Mesenchymal stem cell (in vitro differentiated cells and primary cell): Measurements from ENCODE around the gene RTCA. TPM values are rescaled to one million over a fixed set of nuclear protein-coding genes. Genes with fewer than 3 reads are reported as not detected.

Experiments
- DNase-seq: peaks from one replicate; pipeline ENCODE4 v3.0.0-alpha.2; 2013
- H2AFZ ChIP-seq: one replicate; pipeline ENCODE4 v1.6.1; 2013; ENCODE audit warnings: low read depth, mild to moderate bottlenecking, control low read depth, inconsistent platforms, low read length, moderate library complexity
- H2AK5ac ChIP-seq: 2 replicates; pipeline ENCODE4 v1.6.1; 2013; ENCODE audit warnings: low read length, moderate library complexity, mild to moderate bottlenecking, inconsistent platforms; ENCODE audit not compliant: severe bottlenecking
- H2BK120ac ChIP-seq: one replicate; pipeline ENCODE4 v1.6.1; 2013; ENCODE audit warnings: low read depth, mild to moderate bottlenecking, inconsistent platforms, low read length, moderate library complexity
- H2BK12ac ChIP-seq, 2 experiments: one replicate each; pipeline ENCODE4 v1.6.1; 2013; ENCODE audit warnings: inconsistent platforms in 2 of 2, low read length in 2 of 2, mild to moderate bottlenecking in 2 of 2, moderate library complexity in 2 of 2, control low read depth in 1 of 2
- H2BK15ac ChIP-seq: one replicate; pipeline ENCODE4 v1.6.1; 2013; ENCODE audit warnings: mild to moderate bottlenecking, low read depth, inconsistent platforms; ENCODE audit not compliant: poor library complexity, severe bottlenecking
- H2BK5ac ChIP-seq: 2 replicates; pipeline ENCODE4 v1.6.1; 2013; ENCODE audit warnings: low read depth, mild to moderate bottlenecking, low read length, control low read depth, inconsistent platforms; ENCODE audit not compliant: poor library complexity, severe bottlenecking
- H3K14ac ChIP-seq, 2 experiments: one replicate each; pipeline ENCODE4 v1.6.1; 2013; ENCODE audit warnings: inconsistent platforms in 2 of 2, low read length in 2 of 2, control low read depth in 1 of 2, mild to moderate bottlenecking in 1 of 2, moderate library complexity in 1 of 2
- H3K18ac ChIP-seq, 2 experiments: one replicate each; pipeline ENCODE4 v1.6.1; 2013; ENCODE audit warnings: inconsistent platforms in 2 of 2, low read length in 2 of 2, control low read depth in 1 of 2, low read depth in 1 of 2, mild to moderate bottlenecking in 1 of 2
- H3K23ac ChIP-seq, 2 experiments: one replicate each; pipeline ENCODE4 v1.6.1; 2013; ENCODE audit warnings: inconsistent platforms in 2 of 2, low read length in 2 of 2, mild to moderate bottlenecking in 2 of 2, moderate library complexity in 2 of 2, control low read depth in 1 of 2
- H3K27ac ChIP-seq: 2 replicates; pipeline ENCODE4 v1.5.1; 2013; ENCODE audit warnings: mild to moderate bottlenecking, moderate library complexity, low read length, control low read depth, inconsistent platforms; ENCODE audit not compliant: poor library complexity, severe bottlenecking
- H3K27me3 ChIP-seq, 2 experiments: 2 replicates each; pipeline versions ENCODE4 v1.6.1 to v1.7.0; 2013; ENCODE audit warnings: low read length in 2 of 2, mild to moderate bottlenecking in 2 of 2, moderate library complexity in 2 of 2, control low read depth in 1 of 2, inconsistent platforms in 1 of 2; ENCODE audit not compliant: control insufficient read depth in 1 of 2, insufficient read depth in 1 of 2
- H3K36me3 ChIP-seq, 2 experiments: 2 replicates each; pipeline versions ENCODE4 v1.6.1 to v1.7.0; 2013; ENCODE audit warnings: low read length in 2 of 2, control low read depth in 1 of 2, inconsistent platforms in 1 of 2, low read depth in 1 of 2, mild to moderate bottlenecking in 1 of 2; ENCODE audit not compliant: insufficient read depth in 2 of 2, control insufficient read depth in 1 of 2
- H3K4ac ChIP-seq, 2 experiments: one replicate each; pipeline ENCODE4 v1.6.1; 2013; ENCODE audit warnings: inconsistent platforms in 2 of 2, low read length in 2 of 2, mild to moderate bottlenecking in 2 of 2, moderate library complexity in 2 of 2, control low read depth in 1 of 2, low read depth in 1 of 2
- H3K4me1 ChIP-seq: 2 replicates; pipeline ENCODE4 v1.6.1; 2013; ENCODE audit warnings: low read depth, low read length, control low read depth; ENCODE audit not compliant: control insufficient read depth, insufficient read depth
- H3K4me2 ChIP-seq: 2 replicates; pipeline ENCODE4 v1.6.1; 2013; ENCODE audit warnings: low read length, mild to moderate bottlenecking, inconsistent platforms; ENCODE audit not compliant: poor library complexity, severe bottlenecking
- H3K4me3 ChIP-seq, 2 experiments: 2 replicates each; pipeline versions ENCODE4 v1.5.1 to v1.7.0; 2013; ENCODE audit warnings: low read length in 2 of 2, mild to moderate bottlenecking in 2 of 2, control low read depth in 1 of 2, low read depth in 1 of 2; ENCODE audit not compliant: insufficient read depth in 1 of 2
- H3K79me1 ChIP-seq: replicated peaks from 2 replicates; pipeline ENCODE4 v1.6.1; 2013; ENCODE audit warnings: mild to moderate bottlenecking, control low read depth, low read length, inconsistent platforms; ENCODE audit not compliant: poor library complexity, severe bottlenecking
- H3K9ac ChIP-seq: 2 replicates; pipeline ENCODE4 v1.7.0; 2013; ENCODE audit warnings: mild to moderate bottlenecking, low read length, moderate library complexity
- H3K9me3 ChIP-seq: 2 replicates; pipeline ENCODE4 v1.7.0; 2013; ENCODE audit warnings: mild to moderate bottlenecking, low read length; ENCODE audit not compliant: control insufficient read depth
- H4K8ac ChIP-seq: one replicate; pipeline ENCODE4 v1.6.1; 2013; ENCODE audit warnings: inconsistent platforms, mild to moderate bottlenecking, low read length, moderate library complexity
- H4K91ac ChIP-seq: one replicate; pipeline ENCODE4 v1.6.1; 2013; ENCODE audit warnings: mild to moderate bottlenecking, low read length, inconsistent platforms
- WGBS: methylation state at CpG from one replicate; pipeline ENCODE4 v1.1.7; 2013; ENCODE audit warnings: mixed read lengths; 5-methylcytosine and 5-hydroxymethylcytosine counted together
- small RNA-seq: library from polyadenylated mRNA; stranded (forward); fragments of <200 nt; extraction: miRNeasy Mini kit (QIAGEN cat#:217004); gene quantifications from one replicate; pipeline ENCODE3, GENCODE V24; 2013; ENCODE audit warnings: low read depth

Gene RTCA

GRCh38 chr1:100342348-100342747, 76.3 kb downstream of the RTCA start:
- no peak overlapping the region for H3K4me3 ChIP-seq
- no peak overlapping the region for H3K4ac ChIP-seq
- H3K36me3 ChIP-seq, result no peaks in the 10 kb centered on the region
- no peak overlapping the region for H2AK5ac ChIP-seq
- DNase-seq, result no peak
- H3K79me1 ChIP-seq, result no peaks in the 10 kb centered on the region
- H3K14ac ChIP-seq, result no peak overlapping the region
- no peaks in the 10 kb centered on the region for H3K4me1 ChIP-seq
- H2BK120ac ChIP-seq, result no peak overlapping the region
- no peak overlapping the region for H2BK5ac ChIP-seq
- H2BK15ac ChIP-seq, result no peak overlapping the region
- no peak overlapping the region for H3K9ac ChIP-seq
- H4K8ac ChIP-seq, result no peak overlapping the region
- H3K4me2 ChIP-seq, result no peak overlapping the region
- no peak overlapping the region for H2BK12ac ChIP-seq
- H4K91ac ChIP-seq, result no peak overlapping the region
- H2AFZ ChIP-seq, result no peak overlapping the region
- 91% methylated on average over 2 of the region's 2 CpGs for WGBS
- H3K9me3 ChIP-seq, result no peaks in the 10 kb centered on the region
- H3K27me3 ChIP-seq, result peaks cover 0 to 6% of the 10 kb centered on the region in 2 experiments
- no peak overlapping the region for H3K27ac ChIP-seq
- H3K18ac ChIP-seq, result no peak overlapping the region
- H3K23ac ChIP-seq, result no peak overlapping the region

Small RNA genes within 50 kb of the gene (small RNA-seq; reads per million reads assigned to genes)
- gene AL445928.1 (not detected), gene MIR553 (not detected)
